Breast epithelium (tissue), 4 donors: ENCODE data around the gene ABTB2. TPM values are rescaled to one million over a fixed set of nuclear protein-coding genes. Genes with fewer than 3 reads are reported as not detected.

ENCODE experiments used
- DNase-seq, 2 donors: peaks; one replicate each; pipeline ENCODE4 v3.0.0-alpha.2; 2019; ENCODE audit warnings: low spot score in 2 of 2
- H3K27ac ChIP-seq, 2 donors: fragments of 200-600 bp; sonication (generic) in 1 of 2; one replicate each; pipeline ENCODE4 v1.5.1; 2016 to 2019; ENCODE audit warnings: mild to moderate bottlenecking in 1 of 2
- H3K27me3 ChIP-seq, 2 donors: fragments of 200-600 bp; sonication (generic) in 1 of 2; one replicate each; pipeline versions ENCODE4 v1.5.1 to v1.6.0; 2017 to 2019; ENCODE audit warnings: control low read depth in 1 of 2, mild to moderate bottlenecking in 1 of 2
- H3K36me3 ChIP-seq: fragments of 200-600 bp; one replicate; pipeline ENCODE4 v1.5.1; 2019
- H3K4me1 ChIP-seq, 2 donors: fragments of 200-600 bp; sonication (generic); one replicate each; pipeline ENCODE4 v1.5.1; 2016 to 2019; ENCODE audit warnings: control low read depth in 1 of 2
- H3K4me3 ChIP-seq, 3 donors: fragments of 200-600 bp; sonication (generic); 1 replicate in 2 of 3; 2 replicates in 1 of 3; pipeline ENCODE4 v1.5.1; 2016 to 2019; ENCODE audit warnings: mild to moderate bottlenecking in 3 of 3, moderate library complexity in 2 of 3
- H3K9me3 ChIP-seq, 2 donors: fragments of 200-600 bp; sonication (generic) in 1 of 2; one replicate each; pipeline ENCODE4 v1.5.1; 2016 to 2019; ENCODE audit warnings: control low read depth in 1 of 2
- POLR2A ChIP-seq: fragments of 450-650 bp; IDR thresholded peaks from one replicate; pipeline ENCODE4 v1.6.1; 2016; ENCODE audit warnings: antibody characterized with exemption, mild to moderate bottlenecking, moderate library complexity
- POLR2AphosphoS5 ChIP-seq, 3 donors: sonication (generic); formaldehyde crosslinking; IDR thresholded peaks; one replicate each; pipeline ENCODE4 v1.6.1; 2017; ENCODE audit warnings: antibody characterized with exemption in 3 of 3
- intact Hi-C: fragments of 100-400 bp; cut with DNase I; formaldehyde crosslinking; loops from one replicate; pipeline ENCODE4 v1.15.1; 2023; ENCODE audit warnings: low total_unique reads
- total RNA-seq, 3 donors: library from RNA; depleted of rRNA; stranded (reverse); fragments of >200 nt; gene quantifications; one replicate each; pipeline ENCODE4 v1.1.0, GENCODE V29; 2016
- TF ChIP-seq, protein P1 (sequence below), 3 donors: fragments of 450-650 bp; IDR thresholded peaks; one replicate each; pipeline ENCODE4 v1.5.1; 2016 to 2017; ENCODE audit warnings: antibody characterized with exemption in 3 of 3, mild to moderate bottlenecking in 3 of 3, moderate library complexity in 3 of 3

The ABTB2 gene
- total RNA-seq, 3 donors from 2014 or later: 1.3 to 5.6 (median 1.9) TPM

GRCh38 chr11:34214961-34215805 is 142.6 kb downstream of the ABTB2 start:
- Histone ChIP-seq H3K27ac (no peak overlapping the region), H3K4me1 (no peaks in the 10 kb centered on the region), H3K9me3 (no peaks in the 10 kb centered on the region), H3K4me3 (no peak overlapping the region), H3K27me3 (no peaks in the 10 kb centered on the region), H3K36me3 (no peaks in the 10 kb centered on the region)
- TF ChIP-seq POLR2A (no peak), POLR2AphosphoS5 (IDR thresholded peaks at IDR 0.05) (no peak)
- TF ChIP-seq, protein P1, sequence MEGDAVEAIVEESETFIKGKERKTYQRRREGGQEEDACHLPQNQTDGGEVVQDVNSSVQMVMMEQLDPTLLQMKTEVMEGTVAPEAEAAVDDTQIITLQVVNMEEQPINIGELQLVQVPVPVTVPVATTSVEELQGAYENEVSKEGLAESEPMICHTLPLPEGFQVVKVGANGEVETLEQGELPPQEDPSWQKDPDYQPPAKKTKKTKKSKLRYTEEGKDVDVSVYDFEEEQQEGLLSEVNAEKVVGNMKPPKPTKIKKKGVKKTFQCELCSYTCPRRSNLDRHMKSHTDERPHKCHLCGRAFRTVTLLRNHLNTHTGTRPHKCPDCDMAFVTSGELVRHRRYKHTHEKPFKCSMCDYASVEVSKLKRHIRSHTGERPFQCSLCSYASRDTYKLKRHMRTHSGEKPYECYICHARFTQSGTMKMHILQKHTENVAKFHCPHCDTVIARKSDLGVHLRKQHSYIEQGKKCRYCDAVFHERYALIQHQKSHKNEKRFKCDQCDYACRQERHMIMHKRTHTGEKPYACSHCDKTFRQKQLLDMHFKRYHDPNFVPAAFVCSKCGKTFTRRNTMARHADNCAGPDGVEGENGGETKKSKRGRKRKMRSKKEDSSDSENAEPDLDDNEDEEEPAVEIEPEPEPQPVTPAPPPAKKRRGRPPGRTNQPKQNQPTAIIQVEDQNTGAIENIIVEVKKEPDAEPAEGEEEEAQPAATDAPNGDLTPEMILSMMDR (IDR thresholded peaks at IDR 0.05): no peak
- intact Hi-C loops: no loop called here
- no peak for DNase-seq

GRCh38 chr11:34213366-34213765 is 144.4 kb downstream of the ABTB2 start:
- DNase-seq: no peak
- TF ChIP-seq, protein P1 (IDR thresholded peaks at IDR 0.05): no peak
- no peak for TF ChIP-seq POLR2AphosphoS5 (IDR thresholded peaks at IDR 0.05)
- no peak for TF ChIP-seq POLR2A
- intact Hi-C loops: no loop called here

GRCh38 chr11:34212566-34212965 is 145.2 kb downstream of the ABTB2 start:
- intact Hi-C loops: no loop called here
- no peaks in the 10 kb centered on the region for H3K9me3 ChIP-seq
- no peak overlapping the region for H3K27ac ChIP-seq
- TF ChIP-seq POLR2A (no peak), POLR2AphosphoS5 (IDR thresholded peaks at IDR 0.05) (no peak)
- TF ChIP-seq, protein P1 (IDR thresholded peaks at IDR 0.05): no peak
- no peaks in the 10 kb centered on the region for H3K27me3 ChIP-seq
- no peak for DNase-seq
- no peaks in the 10 kb centered on the region for H3K4me1 ChIP-seq
- H3K4me3 ChIP-seq: no peak overlapping the region
- no peaks in the 10 kb centered on the region for H3K36me3 ChIP-seq

More at GRCh38 chr11:34213366-34213765, 144.4 kb downstream of the ABTB2 start:
- Histone ChIP-seq H3K36me3 (no peaks in the 10 kb centered on the region), H3K4me1 (no peaks in the 10 kb centered on the region), H3K9me3 (no peaks in the 10 kb centered on the region), H3K4me3 (no peak overlapping the region), H3K27ac (no peak overlapping the region), H3K27me3 (no peaks in the 10 kb centered on the region)

GRCh38 chr11:34209809-34210208 is 148.0 kb downstream of the ABTB2 start:
- no peaks in the 10 kb centered on the region for H3K4me1 ChIP-seq
- H3K4me3 ChIP-seq: no peak overlapping the region
- no peak for DNase-seq
- no peaks in the 10 kb centered on the region for H3K9me3 ChIP-seq
- no peaks in the 10 kb centered on the region for H3K36me3 ChIP-seq
- no peak overlapping the region for H3K27ac ChIP-seq
- intact Hi-C loops: no loop called here
- H3K27me3 ChIP-seq: no peaks in the 10 kb centered on the region
- TF ChIP-seq POLR2AphosphoS5 (IDR thresholded peaks at IDR 0.05): no peak
- TF ChIP-seq POLR2A: no peak
- TF ChIP-seq, protein P1 (IDR thresholded peaks at IDR 0.05): no peak
